SK-N-SH (cell line): ENCODE results near the gene LSP1. TPM values are rescaled to one million over a fixed set of nuclear protein-coding genes. Genes with fewer than 3 reads are reported as not detected.

ENCODE experiments used
- CTCF ChIA-PET: fragments of 300-600, 350-600 bp; formaldehyde crosslinking; extraction: SDS; loops from one replicate; lab custom pipeline; 2021; lab: Yijun Ruan, JAX
- POLR2A ChIA-PET: fragments of 350-600 bp; sonication (Branson Sonifier 250); formaldehyde crosslinking; extraction: SDS; loops from one replicate; lab custom pipeline; 2020; ENCODE audit warnings: antibody characterized with exemption, inconsistent platforms; lab: Yijun Ruan, JAX
- DNase-seq: peaks from one replicate; pipeline ENCODE4 v3.0.0; 2012
- H2AFZ ChIP-seq: fragments of 200-600 bp; sonication (generic); 2 replicates; pipeline ENCODE4 v1.8.1; 2016; ENCODE audit warnings: antibody characterized with exemption, mild to moderate bottlenecking, low read depth
- H3F3A ChIP-seq: fragments of 200-600 bp; sonication (generic); replicated peaks from 2 replicates; pipeline ENCODE3; 2016; ENCODE audit warnings: antibody characterized with exemption, mild to moderate bottlenecking; ENCODE audit not compliant: insufficient read depth
- H3K27ac ChIP-seq, 2 experiments: fragments of 200-500 bp in 1 of 2; fragments of 200-600 bp in 1 of 2; sonication (Bioruptor generic) in 1 of 2; sonication (generic), shearing (Covaris generic) in 1 of 2; 2 replicates each; pipeline versions ENCODE4 v1.5.1 to v1.6.1; 2014 to 2016; ENCODE audit warnings: low read depth in 2 of 2, inconsistent platforms in 1 of 2, low read length in 1 of 2, mild to moderate bottlenecking in 1 of 2, mixed read lengths in 1 of 2
- H3K27me3 ChIP-seq: fragments of 200-600 bp; sonication (generic), shearing (Covaris generic); 2 replicates; pipeline ENCODE4 v1.6.1; 2016; ENCODE audit warnings: mixed run types; ENCODE audit not compliant: insufficient read depth
- H3K36me3 ChIP-seq, 2 experiments: fragments of 200-500 bp in 1 of 2; fragments of 200-600 bp in 1 of 2; sonication (Bioruptor generic) in 1 of 2; sonication (generic) in 1 of 2; replicated peaks in 1 of 2; 2 replicates each; pipeline versions ENCODE3 to v1.5.1; 2014 to 2016; ENCODE audit warnings: low read length in 1 of 2, mild to moderate bottlenecking in 1 of 2; ENCODE audit not compliant: insufficient read depth in 2 of 2, control insufficient read depth in 1 of 2
- H3K4me1 ChIP-seq, 2 experiments: fragments of 200-500 bp in 1 of 2; fragments of 200-600 bp in 1 of 2; sonication (Bioruptor generic) in 1 of 2; sonication (generic), shearing (Covaris generic) in 1 of 2; 2 replicates each; pipeline versions ENCODE4 v1.5.1 to v1.6.1; 2014 to 2016; ENCODE audit warnings: low read depth in 1 of 2, low read length in 1 of 2, mixed run types in 1 of 2; ENCODE audit not compliant: insufficient read depth in 2 of 2, control insufficient read depth in 1 of 2
- H3K4me2 ChIP-seq: fragments of 200-600 bp; sonication (generic), shearing (Covaris generic); 2 replicates; pipeline ENCODE4 v1.6.1; 2017; ENCODE audit warnings: mixed run types
- H3K4me3 ChIP-seq, 2 experiments: fragments of 200-500 bp in 1 of 2; fragments of 200-600 bp in 1 of 2; sonication (Bioruptor generic) in 1 of 2; sonication (generic), shearing (Covaris generic) in 1 of 2; 2 replicates each; pipeline versions ENCODE4 v1.5.1 to v1.8.1; 2014 to 2016; ENCODE audit warnings: low read depth in 2 of 2, inconsistent platforms in 1 of 2, low read length in 1 of 2, mild to moderate bottlenecking in 1 of 2, mixed read lengths in 1 of 2, moderate library complexity in 1 of 2
- H3K79me2 ChIP-seq: fragments of 200-600 bp; sonication (generic); 2 replicates; pipeline ENCODE4 v1.8.1; 2017; ENCODE audit warnings: mild to moderate bottlenecking; ENCODE audit not compliant: insufficient read depth
- H3K9ac ChIP-seq: fragments of 200-600 bp; sonication (generic); 2 replicates; pipeline ENCODE4 v1.6.1; 2017; ENCODE audit warnings: mixed run types
- H3K9me2 ChIP-seq: fragments of 200-600 bp; sonication (generic); 2 replicates; pipeline ENCODE4 v1.6.1; 2017; ENCODE audit warnings: mixed run types
- H3K9me3 ChIP-seq: fragments of 200-600 bp; sonication (generic); 2 replicates; pipeline ENCODE4 v1.6.1; 2017; ENCODE audit warnings: mixed run types, mild to moderate bottlenecking, moderate library complexity
- H4K20me1 ChIP-seq: fragments of 200-600 bp; sonication (generic); 2 replicates; pipeline ENCODE4 v1.6.1; 2017; ENCODE audit warnings: mild to moderate bottlenecking, mixed run types; ENCODE audit not compliant: insufficient read depth
- FOSL2 ChIP-seq: IDR thresholded peaks from 2 replicates; pipeline ENCODE4 v1.4.0; 2012; ENCODE audit warnings: low read depth, mild to moderate bottlenecking, moderate library complexity, borderline replicate concordance
- GABPA ChIP-seq: IDR thresholded peaks from 2 replicates; pipeline ENCODE4 v1.4.0; 2012; ENCODE audit warnings: low read depth, mild to moderate bottlenecking
- REST ChIP-seq: IDR thresholded peaks from 2 replicates; pipeline ENCODE4 v1.6.1; 2012; ENCODE audit warnings: mild to moderate bottlenecking, low read depth, low read length, moderate library complexity
- SIN3A ChIP-seq: IDR thresholded peaks from 2 replicates; pipeline ENCODE4 v1.6.1; 2012; ENCODE audit warnings: low read depth, mild to moderate bottlenecking, low read length, moderate library complexity, borderline replicate concordance
- TAF1 ChIP-seq: IDR thresholded peaks from 2 replicates; pipeline ENCODE4 v1.6.1; 2012; ENCODE audit warnings: low read depth, mild to moderate bottlenecking, low read length, moderate library complexity, borderline replicate concordance
- YY1 ChIP-seq: IDR thresholded peaks from 2 replicates; pipeline ENCODE4 v1.4.0; 2012; ENCODE audit warnings: low read depth, mild to moderate bottlenecking
- WGBS: methylation state at CpG from one replicate; pipeline ENCODE4 v1.1.6; 2017; ENCODE audit warnings: low lambda C conversion rate; 5-methylcytosine and 5-hydroxymethylcytosine counted together
- polyA plus RNA-seq, 3 experiments: library from polyadenylated mRNA; depleted of rRNA; stranded (reverse); fragments of >200 nt; gene quantifications; 2 replicates each; pipeline ENCODE4 v1.2.3, GENCODE V29; 2012
- TF ChIP-seq, protein P1 (sequence below): IDR thresholded peaks from 2 replicates; pipeline ENCODE4 v1.4.0; 2012; ENCODE audit warnings: low read depth, borderline replicate concordance

The LSP1 gene
- polyA plus RNA-seq, 1 of the 3 experiments (the other 2 are of a cell fraction): 0.38 TPM

- H3K9me2 ChIP-seq: no peaks in the 10 kb centered on the region
- H3K9me3 ChIP-seq: no peaks in the 10 kb centered on the region
- no peak overlapping the region for H2AFZ ChIP-seq
- ChIA-PET POLR2A (no interaction called here), CTCF (interaction anchor here (0.8 to 2.5 kb wide), 6 partner anchors 8 to 260 kb away, joined by 3 to 21 read pairs (median 8); no protein-coding TSS in a partner anchor)
- peak; percentile 37 for DNase-seq
- H4K20me1 ChIP-seq: no peaks in the 10 kb centered on the region
- TF ChIP-seq FOSL2: no peak
- TF ChIP-seq GABPA: no peak
- TF ChIP-seq REST: no peak
- TF ChIP-seq YY1: no peak
- TF ChIP-seq, protein P1, sequence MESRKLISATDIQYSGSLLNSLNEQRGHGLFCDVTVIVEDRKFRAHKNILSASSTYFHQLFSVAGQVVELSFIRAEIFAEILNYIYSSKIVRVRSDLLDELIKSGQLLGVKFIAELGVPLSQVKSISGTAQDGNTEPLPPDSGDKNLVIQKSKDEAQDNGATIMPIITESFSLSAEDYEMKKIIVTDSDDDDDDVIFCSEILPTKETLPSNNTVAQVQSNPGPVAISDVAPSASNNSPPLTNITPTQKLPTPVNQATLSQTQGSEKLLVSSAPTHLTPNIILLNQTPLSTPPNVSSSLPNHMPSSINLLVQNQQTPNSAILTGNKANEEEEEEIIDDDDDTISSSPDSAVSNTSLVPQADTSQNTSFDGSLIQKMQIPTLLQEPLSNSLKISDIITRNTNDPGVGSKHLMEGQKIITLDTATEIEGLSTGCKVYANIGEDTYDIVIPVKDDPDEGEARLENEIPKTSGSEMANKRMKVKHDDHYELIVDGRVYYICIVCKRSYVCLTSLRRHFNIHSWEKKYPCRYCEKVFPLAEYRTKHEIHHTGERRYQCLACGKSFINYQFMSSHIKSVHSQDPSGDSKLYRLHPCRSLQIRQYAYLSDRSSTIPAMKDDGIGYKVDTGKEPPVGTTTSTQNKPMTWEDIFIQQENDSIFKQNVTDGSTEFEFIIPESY: no peak
- no peak for TF ChIP-seq TAF1
- no peak for TF ChIP-seq SIN3A
- H3K4me1 ChIP-seq: peaks cover 0 to 6% of the 10 kb centered on the region in 2 experiments; a peak in 1 of 4 replicates
- no peak overlapping the region for H3K4me3 ChIP-seq
- no peak overlapping the region for H3K9ac ChIP-seq
- H3K36me3 ChIP-seq: no peaks in the 10 kb centered on the region
- H3K79me2 ChIP-seq: no peaks in the 10 kb centered on the region
- no peak overlapping the region for H3K4me2 ChIP-seq
- H3K27me3 ChIP-seq: no peaks in the 10 kb centered on the region
- WGBS: 70% methylated on average over 14 of the region's 33 CpGs
- H3K27ac ChIP-seq: no peak overlapping the region
- no peaks in the 10 kb centered on the region for H3F3A ChIP-seq
Observed at GRCh38 chr11:1889941-1890855, 37.3 kb downstream of the LSP1 start.
